ENCODE data around the gene RFC2.

GRCh38 chr7:74287303-74288033, 33.3 kb upstream of the RFC2 start:
- TF ChIP-seq POLR2A (IDR thresholded peaks at IDR 0.05; ENCODE audit: low read length) = no peak
- no peak for TF ChIP-seq GATA1 (IDR thresholded peaks at IDR 0.05; ENCODE audit: low read depth, low read length)

All from erythroblast (primary cell).